Ishikawa (cell line): ENCODE results near the gene SESN1.

Experiments used
- CEBPB ChIP-seq: IDR thresholded peaks from 2 replicates; pipeline ENCODE4 v1.6.1; 2012
- CREB1 ChIP-seq: IDR thresholded peaks from 2 replicates; pipeline ENCODE4 v1.6.1; 2012; ENCODE audit warnings: low read depth
- EGR1 ChIP-seq: IDR thresholded peaks from 2 replicates; pipeline ENCODE4 v1.6.1; 2012
- EP300 ChIP-seq: IDR thresholded peaks from 2 replicates; pipeline ENCODE4 v1.6.1; 2012; ENCODE audit warnings: borderline replicate concordance
- FOXM1 ChIP-seq: IDR thresholded peaks from 2 replicates; pipeline ENCODE4 v1.6.1; 2012; ENCODE audit warnings: low read depth, borderline replicate concordance
- NFIC ChIP-seq: IDR thresholded peaks from 2 replicates; pipeline ENCODE4 v1.6.1; 2012
- RAD21 ChIP-seq: IDR thresholded peaks from 2 replicates; pipeline ENCODE4 v1.6.1; 2012; ENCODE audit warnings: low read depth
- TAF1 ChIP-seq: IDR thresholded peaks from 2 replicates; pipeline ENCODE4 v1.6.1; 2012; ENCODE audit warnings: low read depth, mild to moderate bottlenecking
- TCF12 ChIP-seq: IDR thresholded peaks from 2 replicates; pipeline ENCODE4 v1.6.1; 2012; ENCODE audit warnings: low read depth
- TEAD4 ChIP-seq: IDR thresholded peaks from 2 replicates; pipeline ENCODE4 v1.6.1; 2012
- YY1 ChIP-seq: IDR thresholded peaks from 2 replicates; pipeline ENCODE4 v1.6.1; 2012; ENCODE audit warnings: low read depth
- ZBTB7A ChIP-seq: IDR thresholded peaks from 2 replicates; pipeline ENCODE4 v1.6.1; 2012; ENCODE audit warnings: low read depth
- TF ChIP-seq, protein P1 (sequence below): IDR thresholded peaks from 2 replicates; pipeline ENCODE4 v1.6.1; 2012; ENCODE audit warnings: low read depth, mild to moderate bottlenecking
- TF ChIP-seq, protein P2 (sequence below): IDR thresholded peaks from 2 replicates; pipeline ENCODE4 v1.6.1; 2012
- TF ChIP-seq, protein P3 (sequence below): IDR thresholded peaks from 2 replicates; pipeline ENCODE4 v1.6.1; 2012

Gene SESN1

DNA sequence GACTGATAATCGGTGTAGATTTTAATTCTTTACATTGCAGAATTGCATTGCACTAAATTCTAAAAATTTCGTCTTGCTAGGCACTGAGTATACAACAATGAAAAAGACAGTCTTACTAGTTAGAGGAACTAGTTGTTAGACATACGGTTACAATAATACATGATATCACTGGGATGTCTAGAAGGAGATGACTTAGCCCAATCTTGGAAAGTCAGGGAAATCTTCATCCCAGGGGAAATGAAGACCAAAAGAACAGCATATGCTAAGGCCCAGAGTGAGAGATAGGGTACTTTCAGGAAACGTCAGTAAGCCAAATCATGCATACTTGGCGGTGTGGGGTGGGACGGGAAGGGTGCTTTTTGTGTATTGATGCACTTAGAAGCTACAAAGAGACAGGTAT is 1.6 kb upstream of the SESN1 start:
- TF ChIP-seq TEAD4: no peak
- TF ChIP-seq NFIC: no peak
- no peak for TF ChIP-seq TAF1
- TF ChIP-seq CEBPB: no peak
- no peak for TF ChIP-seq EGR1
- no peak for TF ChIP-seq ZBTB7A
- TF ChIP-seq, protein P1, sequence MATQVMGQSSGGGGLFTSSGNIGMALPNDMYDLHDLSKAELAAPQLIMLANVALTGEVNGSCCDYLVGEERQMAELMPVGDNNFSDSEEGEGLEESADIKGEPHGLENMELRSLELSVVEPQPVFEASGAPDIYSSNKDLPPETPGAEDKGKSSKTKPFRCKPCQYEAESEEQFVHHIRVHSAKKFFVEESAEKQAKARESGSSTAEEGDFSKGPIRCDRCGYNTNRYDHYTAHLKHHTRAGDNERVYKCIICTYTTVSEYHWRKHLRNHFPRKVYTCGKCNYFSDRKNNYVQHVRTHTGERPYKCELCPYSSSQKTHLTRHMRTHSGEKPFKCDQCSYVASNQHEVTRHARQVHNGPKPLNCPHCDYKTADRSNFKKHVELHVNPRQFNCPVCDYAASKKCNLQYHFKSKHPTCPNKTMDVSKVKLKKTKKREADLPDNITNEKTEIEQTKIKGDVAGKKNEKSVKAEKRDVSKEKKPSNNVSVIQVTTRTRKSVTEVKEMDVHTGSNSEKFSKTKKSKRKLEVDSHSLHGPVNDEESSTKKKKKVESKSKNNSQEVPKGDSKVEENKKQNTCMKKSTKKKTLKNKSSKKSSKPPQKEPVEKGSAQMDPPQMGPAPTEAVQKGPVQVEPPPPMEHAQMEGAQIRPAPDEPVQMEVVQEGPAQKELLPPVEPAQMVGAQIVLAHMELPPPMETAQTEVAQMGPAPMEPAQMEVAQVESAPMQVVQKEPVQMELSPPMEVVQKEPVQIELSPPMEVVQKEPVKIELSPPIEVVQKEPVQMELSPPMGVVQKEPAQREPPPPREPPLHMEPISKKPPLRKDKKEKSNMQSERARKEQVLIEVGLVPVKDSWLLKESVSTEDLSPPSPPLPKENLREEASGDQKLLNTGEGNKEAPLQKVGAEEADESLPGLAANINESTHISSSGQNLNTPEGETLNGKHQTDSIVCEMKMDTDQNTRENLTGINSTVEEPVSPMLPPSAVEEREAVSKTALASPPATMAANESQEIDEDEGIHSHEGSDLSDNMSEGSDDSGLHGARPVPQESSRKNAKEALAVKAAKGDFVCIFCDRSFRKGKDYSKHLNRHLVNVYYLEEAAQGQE: no peak
- TF ChIP-seq CREB1: no peak
- TF ChIP-seq, protein P2, sequence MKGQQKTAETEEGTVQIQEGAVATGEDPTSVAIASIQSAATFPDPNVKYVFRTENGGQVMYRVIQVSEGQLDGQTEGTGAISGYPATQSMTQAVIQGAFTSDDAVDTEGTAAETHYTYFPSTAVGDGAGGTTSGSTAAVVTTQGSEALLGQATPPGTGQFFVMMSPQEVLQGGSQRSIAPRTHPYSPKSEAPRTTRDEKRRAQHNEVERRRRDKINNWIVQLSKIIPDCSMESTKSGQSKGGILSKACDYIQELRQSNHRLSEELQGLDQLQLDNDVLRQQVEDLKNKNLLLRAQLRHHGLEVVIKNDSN: no peak
- TF ChIP-seq EP300: no peak

DNA sequence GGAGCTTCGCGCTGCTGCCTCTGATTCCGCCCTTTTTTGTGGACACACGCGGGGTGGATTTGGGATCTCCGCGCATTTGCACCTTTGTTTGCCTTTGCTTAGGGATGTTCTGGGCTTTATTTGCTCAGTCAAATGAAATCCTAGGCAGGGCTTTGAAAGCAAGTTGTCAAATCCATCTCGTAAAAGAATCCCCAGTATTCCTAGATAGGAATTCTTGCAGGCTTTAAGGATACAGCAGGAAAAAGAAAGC is 1.1 kb upstream of the SESN1 start:
- no peak for TF ChIP-seq CREB1
- TF ChIP-seq FOXM1: no peak
- TF ChIP-seq, protein P1: no peak
- TF ChIP-seq, protein P3, sequence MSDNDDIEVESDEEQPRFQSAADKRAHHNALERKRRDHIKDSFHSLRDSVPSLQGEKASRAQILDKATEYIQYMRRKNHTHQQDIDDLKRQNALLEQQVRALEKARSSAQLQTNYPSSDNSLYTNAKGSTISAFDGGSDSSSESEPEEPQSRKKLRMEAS: 0 out of 2 replicates have a peak, but pooled peaks have one; percentile 28
- TF ChIP-seq ZBTB7A: no peak
- no peak for TF ChIP-seq CEBPB
- no peak for TF ChIP-seq TEAD4
- no peak for TF ChIP-seq RAD21

- TF ChIP-seq, protein P3: peak; percentile 34; the same call in 1 of the 2 replicates
- TF ChIP-seq, protein P1: no peak
- TF ChIP-seq TAF1: peak; percentile 47
- TF ChIP-seq CEBPB: 0 out of 2 replicates have a peak, but pooled peaks have one; percentile 1
- TF ChIP-seq NFIC: no peak; the same call in 1 of the 2 replicates
- TF ChIP-seq CREB1: peak; percentile 92
- TF ChIP-seq, protein P2: no peak; the same call in 1 of the 2 replicates
- TF ChIP-seq TCF12: peak; percentile 58
- TF ChIP-seq FOXM1: no peak
- no peak; the same call in none of the 2 replicates for TF ChIP-seq ZBTB7A
- no peak for TF ChIP-seq TEAD4
- TF ChIP-seq EP300: no peak
- no peak for TF ChIP-seq EGR1
- peak; percentile 46; the same call in 1 of the 2 replicates for TF ChIP-seq YY1
Measured at GRCh38 chr6:109095036-109095834, 589 bp upstream of the SESN1 start, which contains the start of gene CEP57L1. TSS of gene CEP57L1 (plus strand) at chr6:109095507. CDS start at chr6:109145222, 49,715 bp downstream.

- TF ChIP-seq RAD21 (no peak), TEAD4 (no peak), ZBTB7A (no peak), CEBPB (no peak), EP300 (no peak), YY1 (no peak), FOXM1 (no peak), TCF12 (no peak), EGR1 (no peak), CREB1 (no peak), NFIC (no peak), TAF1 (no peak)
- TF ChIP-seq, protein P1: no peak
- TF ChIP-seq, protein P3: no peak
- TF ChIP-seq, protein P2: no peak
Measured at GRCh38 chr6:109093732-109094415, 772 bp downstream of the SESN1 start.
